ENCODE results near the gene LRMDA.

Gene LRMDA

GRCh38 chr10:75682649-75683557 is 251.5 kb downstream of the LRMDA start:
- no peak for DNase-seq

- no peak for DNase-seq
These were observed 253.8 kb downstream of the LRMDA start for GRCh38 chr10:75685187-75685586.

- DNase-seq = no peak
These were observed 257.3 kb downstream of the LRMDA start for GRCh38 chr10:75688506-75689300.

- DNase-seq = no peak
These were observed 262.1 kb downstream of the LRMDA start for GRCh38 chr10:75693489-75693888.

GRCh38 chr10:75694269-75694668 is 262.8 kb downstream of the LRMDA start:
- no peak for DNase-seq

GRCh38 chr10:75694790-75695189 is 263.4 kb downstream of the LRMDA start:
- no peak for DNase-seq

- no peak for DNase-seq
These were observed 264.6 kb downstream of the LRMDA start for GRCh38 chr10:75695994-75696393.

- no peak for DNase-seq
These were observed 265.1 kb downstream of the LRMDA start for GRCh38 chr10:75696536-75696935.

GRCh38 chr10:75703191-75703854 is 271.9 kb downstream of the LRMDA start:
- no peak for DNase-seq

GRCh38 chr10:75705426-75705825 is 274.0 kb downstream of the LRMDA start:
- no peak for DNase-seq

- no peak for DNase-seq
These were observed 275.8 kb downstream of the LRMDA start for GRCh38 chr10:75707080-75707840.

- no peak for DNase-seq
These were observed 276.6 kb downstream of the LRMDA start for GRCh38 chr10:75708060-75708459.

- DNase-seq = no peak
These were observed 277.8 kb downstream of the LRMDA start for GRCh38 chr10:75709245-75709644.

GRCh38 chr10:75709811-75710210 is 278.4 kb downstream of the LRMDA start:
- no peak for DNase-seq

- no peak for DNase-seq
These were observed 280.9 kb downstream of the LRMDA start for GRCh38 chr10:75712242-75712880.

GRCh38 chr10:75716506-75716905 is 285.1 kb downstream of the LRMDA start:
- DNase-seq = no peak

GRCh38 chr10:75717126-75717916 is 285.9 kb downstream of the LRMDA start:
- DNase-seq = no peak

GRCh38 chr10:75718991-75719390 is 287.6 kb downstream of the LRMDA start:
- no peak for DNase-seq

- DNase-seq = no peak
These were observed 288.7 kb downstream of the LRMDA start for GRCh38 chr10:75720157-75720556.

- DNase-seq = no peak
These were observed 290.6 kb downstream of the LRMDA start for GRCh38 chr10:75722020-75722419.

- DNase-seq = no peak
These were observed 291.2 kb downstream of the LRMDA start for GRCh38 chr10:75722609-75723008.

Measured in GOT3 (cell line).